H9 (cell line): ENCODE measurements around the gene AP4S1. TPM values are rescaled to one million over a fixed set of nuclear protein-coding genes. Genes with fewer than 3 reads are reported as not detected.

Experiments
- DNase-seq: peaks from one replicate; pipeline ENCODE4 v3.0.0-alpha.2; 2017
- H2AFZ ChIP-seq: one replicate; pipeline ENCODE4 v1.6.1; 2013; ENCODE audit warnings: mild to moderate bottlenecking, low read length, control low read depth, moderate library complexity
- H2AK5ac ChIP-seq: 2 replicates; pipeline ENCODE4 v1.6.1; 2013; ENCODE audit warnings: low read length, control low read depth, mixed read lengths; ENCODE audit not compliant: insufficient read length
- H2BK120ac ChIP-seq: one replicate; pipeline ENCODE4 v1.6.1; 2013; ENCODE audit warnings: low read depth, mild to moderate bottlenecking, low read length, control low read depth, inconsistent platforms; ENCODE audit not compliant: poor library complexity, severe bottlenecking
- H2BK12ac ChIP-seq: 2 replicates; pipeline ENCODE4 v1.6.1; 2013; ENCODE audit warnings: low read length, control low read depth, mixed read lengths, low read depth; ENCODE audit not compliant: insufficient read length
- H2BK15ac ChIP-seq: 2 replicates; pipeline ENCODE4 v1.6.1; 2013; ENCODE audit warnings: low read depth, low read length, control low read depth
- H2BK20ac ChIP-seq: one replicate; pipeline ENCODE4 v1.6.1; 2013; ENCODE audit warnings: low read depth, mild to moderate bottlenecking, low read length, control low read depth, inconsistent platforms; ENCODE audit not compliant: poor library complexity, severe bottlenecking
- H2BK5ac ChIP-seq: 2 replicates; pipeline ENCODE4 v1.6.1; 2013; ENCODE audit warnings: low read length, control low read depth, mixed read lengths; ENCODE audit not compliant: insufficient read length
- H3K14ac ChIP-seq: 2 replicates; pipeline ENCODE4 v1.6.1; 2013; ENCODE audit warnings: low read length, control low read depth; ENCODE audit not compliant: insufficient read depth
- H3K18ac ChIP-seq: 2 replicates; pipeline ENCODE4 v1.6.1; 2013; ENCODE audit warnings: low read depth, mild to moderate bottlenecking, mixed read lengths, low read length, control low read depth; ENCODE audit not compliant: insufficient read length
- H3K23ac ChIP-seq: 2 replicates; pipeline ENCODE4 v1.6.1; 2013; ENCODE audit warnings: low read length, control low read depth, mixed read lengths, low read depth; ENCODE audit not compliant: insufficient read length
- H3K23me2 ChIP-seq: 2 replicates; pipeline ENCODE4 v1.6.1; 2013; ENCODE audit warnings: low read depth, mild to moderate bottlenecking, mixed read lengths, low read length, control low read depth; ENCODE audit not compliant: insufficient read length, poor library complexity, severe bottlenecking
- H3K27ac ChIP-seq: 2 replicates; pipeline ENCODE4 v1.5.1; 2013; ENCODE audit warnings: low read length, control low read depth, mixed read lengths, low read depth; ENCODE audit not compliant: insufficient read length
- H3K27me3 ChIP-seq: 2 replicates; pipeline ENCODE4 v1.6.1; 2013; ENCODE audit warnings: low read length, control low read depth, inconsistent platforms; ENCODE audit not compliant: insufficient read depth
- H3K4ac ChIP-seq: 2 replicates; pipeline ENCODE4 v1.6.1; 2013; ENCODE audit warnings: low read depth, mild to moderate bottlenecking, control low read depth, inconsistent platforms, low read length, moderate library complexity
- H3K4me1 ChIP-seq: 2 replicates; pipeline ENCODE4 v1.6.1; 2013; ENCODE audit warnings: low read length, control low read depth, inconsistent platforms; ENCODE audit not compliant: insufficient read depth
- H3K4me2 ChIP-seq: 2 replicates; pipeline ENCODE4 v1.6.1; 2013; ENCODE audit warnings: low read length, control low read depth, mixed read lengths; ENCODE audit not compliant: insufficient read length, insufficient read depth
- H3K56ac ChIP-seq: 2 replicates; pipeline ENCODE4 v1.6.1; 2013; ENCODE audit warnings: low read depth, mild to moderate bottlenecking, mixed read lengths, low read length, control low read depth; ENCODE audit not compliant: insufficient read length
- H3K79me1 ChIP-seq: 2 replicates; pipeline ENCODE4 v1.6.1; 2013; ENCODE audit warnings: low read depth, mild to moderate bottlenecking, moderate library complexity, low read length, control low read depth, inconsistent platforms; ENCODE audit not compliant: insufficient read depth, poor library complexity, severe bottlenecking
- H3K79me2 ChIP-seq: 2 replicates; pipeline ENCODE4 v1.6.1; 2013; ENCODE audit warnings: low read length, control low read depth, inconsistent platforms; ENCODE audit not compliant: insufficient read depth
- H3K9ac ChIP-seq: 2 replicates; pipeline ENCODE4 v1.6.1; 2013; ENCODE audit warnings: low read length, control low read depth, mixed read lengths; ENCODE audit not compliant: insufficient read length; ENCODE audit errors: extremely low read depth
- H3K9me3 ChIP-seq: one replicate; pipeline ENCODE4 v1.6.1; 2013; ENCODE audit warnings: low read depth, low read length, inconsistent platforms; ENCODE audit not compliant: control insufficient read depth
- H3T11ph ChIP-seq: one replicate; pipeline ENCODE4 v1.6.1; 2013; ENCODE audit warnings: mild to moderate bottlenecking, low read length, control low read depth, inconsistent platforms
- H4K20me1 ChIP-seq: one replicate; pipeline ENCODE4 v1.6.1; 2013; ENCODE audit not compliant: control insufficient read depth, insufficient read length, insufficient read depth
- H4K5ac ChIP-seq: 2 replicates; pipeline ENCODE4 v1.6.1; 2013; ENCODE audit warnings: low read depth, mild to moderate bottlenecking, mixed read lengths, low read length, control low read depth; ENCODE audit not compliant: insufficient read length
- H4K8ac ChIP-seq: replicated peaks from 2 replicates; pipeline ENCODE4 v1.6.1; 2013; ENCODE audit warnings: low read length, control low read depth, mixed read lengths, low read depth; ENCODE audit not compliant: insufficient read length
- H4K91ac ChIP-seq: 2 replicates; pipeline ENCODE4 v1.6.1; 2013; ENCODE audit warnings: low read depth, mild to moderate bottlenecking, moderate library complexity, mixed read lengths, low read length, control low read depth; ENCODE audit not compliant: insufficient read length
- H3K27ac Mint-ChIP-seq, 3 experiments: 2 replicates in 2 of 3; 3 replicates in 1 of 3; pipeline ENCODE4 v1.8.0; 2020 to 2021; ENCODE audit warnings: mixed read lengths in 3 of 3, mild to moderate bottlenecking in 1 of 3, moderate library complexity in 1 of 3
- H3K27me3 Mint-ChIP-seq: 2 replicates; pipeline ENCODE4 v1.8.0; 2021; ENCODE audit warnings: low read depth, mild to moderate bottlenecking, moderate library complexity, mixed read lengths
- H3K36me3 Mint-ChIP-seq, 3 experiments: 2 replicates in 2 of 3; 3 replicates in 1 of 3; pipeline ENCODE4 v1.8.0; 2020 to 2021; ENCODE audit warnings: low read depth in 3 of 3, mixed read lengths in 3 of 3; ENCODE audit not compliant: insufficient read depth in 1 of 3
- H3K4me1 Mint-ChIP-seq, 2 experiments: 2 replicates each; pipeline ENCODE4 v1.8.0; 2020; ENCODE audit warnings: mixed read lengths in 2 of 2
- H3K4me3 Mint-ChIP-seq, 2 experiments: 2 replicates in 1 of 2; 3 replicates in 1 of 2; pipeline ENCODE4 v1.8.0; 2020 to 2021; ENCODE audit warnings: mild to moderate bottlenecking in 2 of 2, mixed read lengths in 2 of 2, moderate library complexity in 1 of 2
- H3K9me3 Mint-ChIP-seq, 2 experiments: 2 replicates in 1 of 2; 3 replicates in 1 of 2; pipeline ENCODE4 v1.8.0; 2020; ENCODE audit warnings: mild to moderate bottlenecking in 2 of 2, mixed read lengths in 2 of 2, moderate library complexity in 1 of 2
- CTCF ChIP-seq: fragments of 200-600 bp; sonication (generic); conservative IDR thresholded peaks from 3 replicates; pipeline ENCODE4 v1.8.0; 2021; ENCODE audit warnings: antibody characterized with exemption, mild to moderate bottlenecking
- WGBS: extraction: QIAGEN DNeasy Blood & Tissue Kit; methylation state at CpG from one replicate; pipeline ENCODE4 v1.1.7; 2013; ENCODE audit warnings: missing lambda C conversion rate, low lambda C conversion rate, mixed read lengths; ENCODE audit not compliant: insufficient read length; ENCODE audit errors: extremely low coverage; 5-methylcytosine and 5-hydroxymethylcytosine counted together
- total RNA-seq: library from RNA; stranded (reverse); gene quantifications from 2 replicates; pipeline ENCODE4 v1.2.1, GENCODE V29; 2021

Gene AP4S1
- total RNA-seq, 1 experiment from 2014 or later = 13.7 TPM

- Histone ChIP-seq H4K8ac (no peak overlapping the region), H3K23ac (no peak overlapping the region), H3K9ac (no peak overlapping the region), H3K56ac (no peak overlapping the region), H2BK20ac (no peak overlapping the region), H3K14ac (no peak overlapping the region), H2AK5ac (no peak overlapping the region), H3K18ac (no peak overlapping the region), H4K91ac (no peak overlapping the region), H4K5ac (no peak overlapping the region), H2BK15ac (no peak overlapping the region), H3K4me1 (peaks cover 7% of the 10 kb centered on the region), H3K79me2 (peaks cover 31% of the 10 kb centered on the region; the same call in 1 of the 2 replicates), H3K23me2 (no peaks in the 10 kb centered on the region), H3K9me3 (no peaks in the 10 kb centered on the region), H3K79me1 (peaks cover 6% of the 10 kb centered on the region), H3K4me2 (no peak overlapping the region), H2BK5ac (no peak overlapping the region), H3K4ac (no peak overlapping the region), H2BK120ac (no peak overlapping the region), H2BK12ac (no peak overlapping the region), H2AFZ (no peak overlapping the region), H4K20me1 (no peaks in the 10 kb centered on the region), H3K27me3 (no peaks in the 10 kb centered on the region), H3T11ph (no peak overlapping the region), H3K27ac (no peak overlapping the region)
- WGBS = no CpG with 5 or more reads among the region's 4 CpGs
- DNase-seq = no peak
- peak overlapping the region in 1 of 3 experiments; percentile 33; a peak in 1 of 7 replicates for H3K27ac Mint-ChIP-seq
- peaks cover 48 to 59% of the 10 kb centered on the region in 2 experiments for H3K4me1 Mint-ChIP-seq
- H3K4me3 Mint-ChIP-seq = no peak overlapping the region
- TF ChIP-seq CTCF = no peak
- peaks cover 8 to 12% of the 10 kb centered on the region in 2 experiments; a peak in 2 of 5 replicates for H3K9me3 Mint-ChIP-seq
- H3K36me3 Mint-ChIP-seq = peaks cover 4 to 17% (median 12%) of the 10 kb centered on the region in 3 experiments; a peak in 5 of 7 replicates
- no peaks in the 10 kb centered on the region for H3K27me3 Mint-ChIP-seq
These were observed 30.5 kb upstream of the AP4S1 start for GRCh38 chr14:30994681-30995620.
